ENCODE data around the gene CHAF1A. TPM values are rescaled to one million over a fixed set of nuclear protein-coding genes. Genes with fewer than 3 reads are reported as not detected.

CHAF1A gene
- total RNA-seq, 4 donors from 2014 or later = 9.0 to 25.9 (median 12.6) TPM

- DNase-seq (ENCODE audit: low spot score in 2 of 2) = peak in 1 of 2 donors; percentile 85
- no peak overlapping the region for H3K4me3 ChIP-seq (ENCODE audit: low read depth, poor library complexity, severe bottlenecking)
- 73 to 81% methylated on average over 26 to 31 of the region's 31 CpGs for WGBS, 2 donors
- TF ChIP-seq CTCF (IDR thresholded peaks at IDR 0.05) (no peak), POLR2A (IDR thresholded peaks at IDR 0.05) (no peak)
- intact Hi-C loops (cut with DNase I; ENCODE audit: low total_unique reads) = no loop called here
Observed at GRCh38 chr19:4371247-4372164, 30.9 kb upstream of the CHAF1A start.

GRCh38 chr19:4372165-4373012, 30.1 kb upstream of the CHAF1A start:
- DNase-seq (ENCODE audit: low spot score in 2 of 2) = peak in 1 of 2 donors; percentile 85
- intact Hi-C loops (cut with DNase I; ENCODE audit: low total_unique reads) = no loop called here
- WGBS, 2 donors = 87% methylated on average over 22 of the region's 22 CpGs
- no peak for TF ChIP-seq POLR2A (IDR thresholded peaks at IDR 0.05)
- no peak for TF ChIP-seq CTCF (IDR thresholded peaks at IDR 0.05)
- H3K4me3 ChIP-seq (ENCODE audit: low read depth, poor library complexity, severe bottlenecking) = no peak overlapping the region

GRCh38 chr19:4373013-4373367, 29.4 kb upstream of the CHAF1A start:
- DNase-seq (ENCODE audit: low spot score in 2 of 2) = peak in 1 of 2 donors; percentile 83
- H3K4me3 ChIP-seq (ENCODE audit: low read depth, poor library complexity, severe bottlenecking) = no peak overlapping the region
- intact Hi-C loops (cut with DNase I; ENCODE audit: low total_unique reads) = no loop called here
- no peak for TF ChIP-seq POLR2A (IDR thresholded peaks at IDR 0.05)
- TF ChIP-seq CTCF (IDR thresholded peaks at IDR 0.05) = no peak
- 71 to 73% methylated on average over 5 to 8 of the region's 8 CpGs for WGBS, 2 donors

GRCh38 chr19:4373601-4374497, 28.6 kb upstream of the CHAF1A start:
- WGBS, 2 donors = 35 to 38% methylated on average over 21 to 24 of the region's 25 CpGs
- TF ChIP-seq POLR2A (IDR thresholded peaks at IDR 0.05) (no peak), CTCF (IDR thresholded peaks at IDR 0.05) (no peak)
- H3K4me3 ChIP-seq (ENCODE audit: low read depth, poor library complexity, severe bottlenecking) = no peak overlapping the region
- intact Hi-C loops (cut with DNase I; ENCODE audit: low total_unique reads) = no loop called here
- DNase-seq (ENCODE audit: low spot score in 2 of 2) = peak; percentile 65 to 92

- no peak overlapping the region for H3K4me3 ChIP-seq (ENCODE audit: low read depth, poor library complexity, severe bottlenecking)
- intact Hi-C loops (cut with DNase I; ENCODE audit: low total_unique reads) = no loop called here
- 29 to 37% methylated on average over 22 to 24 of the region's 27 CpGs for WGBS, 2 donors
- no peak for TF ChIP-seq POLR2A (IDR thresholded peaks at IDR 0.05)
- peak in 1 of 3 donors; percentile 8 for TF ChIP-seq CTCF (IDR thresholded peaks at IDR 0.05)
- DNase-seq (ENCODE audit: low spot score in 2 of 2) = peak; percentile 77 to 96
Observed at GRCh38 chr19:4374498-4375163, 27.8 kb upstream of the CHAF1A start.
